GM19372 (cell line): ENCODE measurements around the gene ZNF101.

Experiments used
- ATAC-seq: cut with Tn5 transposase; IDR thresholded peaks from one replicate; pipeline ENCODE4 v1.9.1; 2021; ENCODE audit warnings: mild to moderate bottlenecking, low read depth, moderate library complexity; ENCODE audit not compliant: unreplicated experiment

Gene ZNF101

GRCh38 chr19:19704836-19705235 lies 36.2 kb downstream of the ZNF101 start:
- no peak for ATAC-seq

DNA sequence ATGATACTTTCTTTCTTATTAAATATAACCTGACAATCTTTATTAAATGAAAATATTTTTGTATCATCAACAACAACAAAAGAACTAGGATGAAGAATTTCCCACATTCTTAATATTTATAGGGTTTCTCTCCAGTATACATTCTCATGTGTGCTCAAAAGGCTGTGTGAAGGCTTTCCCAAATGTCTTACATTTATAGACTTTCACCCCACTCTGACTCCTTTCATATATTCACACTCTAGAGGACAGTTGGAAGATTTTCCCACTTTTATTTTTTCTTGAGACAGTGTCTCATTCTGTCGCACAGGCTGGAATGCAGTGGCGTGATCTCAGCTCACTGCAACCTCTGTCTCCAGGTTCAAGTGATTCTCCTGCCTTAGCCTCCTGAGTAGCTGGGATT lies 41.9 kb downstream of the ZNF101 start:
- no peak for ATAC-seq

GRCh38 chr19:19711306-19711933 lies 42.8 kb downstream of the ZNF101 start:
- no peak for ATAC-seq

DNA sequence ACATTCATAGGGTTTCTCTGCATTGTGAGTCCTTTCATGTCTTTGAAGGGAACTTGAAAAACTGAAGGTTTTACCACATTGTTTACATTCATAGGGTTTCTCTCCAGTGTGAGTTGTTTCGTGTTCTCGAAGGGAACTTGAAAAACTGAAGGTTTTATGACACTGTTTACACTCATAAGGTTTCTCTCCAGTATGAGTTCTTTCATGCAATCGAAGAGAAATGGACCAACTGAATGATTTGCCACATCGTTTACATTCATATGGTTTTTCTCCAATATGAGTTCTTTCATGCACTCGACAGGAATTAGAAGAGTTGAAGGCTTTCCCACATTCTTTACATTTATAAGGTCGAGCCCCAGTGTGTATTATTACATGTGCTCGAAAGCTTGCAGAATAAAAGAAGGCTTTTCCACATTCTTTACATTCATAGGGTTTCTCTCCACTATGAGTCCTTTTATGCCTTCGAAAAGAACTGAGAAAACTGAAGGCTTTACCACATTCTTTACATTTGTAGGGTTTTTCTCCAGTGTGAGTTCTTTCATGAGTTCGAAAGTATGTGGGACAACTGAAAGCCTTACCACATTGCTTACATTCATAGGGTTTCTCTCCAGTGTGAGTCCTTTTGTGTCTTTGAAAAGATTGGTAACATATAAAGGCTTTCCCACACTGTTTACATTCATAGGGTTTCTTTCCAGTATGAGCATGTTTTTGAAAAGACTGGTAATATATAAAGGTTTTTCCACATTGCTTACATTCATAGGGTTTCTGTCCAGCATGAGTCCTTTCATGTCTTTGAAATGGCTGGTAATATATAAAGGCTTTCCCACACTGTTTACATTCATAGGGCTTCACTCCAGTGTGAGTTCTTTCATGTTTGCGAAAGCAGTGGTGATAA lies 43.5 kb downstream of the ZNF101 start:
- no peak for ATAC-seq

DNA sequence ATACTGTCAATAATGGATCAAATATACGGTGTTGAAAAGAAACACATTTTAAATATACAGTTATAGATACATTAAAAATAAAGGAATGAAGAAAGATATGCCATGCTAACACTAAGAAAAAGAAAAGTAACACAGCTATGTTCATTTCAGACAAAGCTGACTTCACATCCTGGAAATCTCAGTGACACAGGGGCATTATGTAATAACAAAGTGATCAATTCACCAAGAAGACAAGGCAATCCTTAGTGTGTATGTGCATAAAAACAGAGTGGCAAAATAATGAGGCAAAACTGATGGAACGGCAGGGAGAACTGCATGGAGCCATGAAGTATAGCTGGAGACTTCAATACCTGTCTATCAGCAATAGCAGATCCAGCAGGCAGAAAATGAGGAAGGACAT lies 51.2 kb downstream of the ZNF101 start:
- no peak for ATAC-seq

- no peak for ATAC-seq
Measured at GRCh38 chr19:19721896-19722295, 53.3 kb downstream of the ZNF101 start.

DNA sequence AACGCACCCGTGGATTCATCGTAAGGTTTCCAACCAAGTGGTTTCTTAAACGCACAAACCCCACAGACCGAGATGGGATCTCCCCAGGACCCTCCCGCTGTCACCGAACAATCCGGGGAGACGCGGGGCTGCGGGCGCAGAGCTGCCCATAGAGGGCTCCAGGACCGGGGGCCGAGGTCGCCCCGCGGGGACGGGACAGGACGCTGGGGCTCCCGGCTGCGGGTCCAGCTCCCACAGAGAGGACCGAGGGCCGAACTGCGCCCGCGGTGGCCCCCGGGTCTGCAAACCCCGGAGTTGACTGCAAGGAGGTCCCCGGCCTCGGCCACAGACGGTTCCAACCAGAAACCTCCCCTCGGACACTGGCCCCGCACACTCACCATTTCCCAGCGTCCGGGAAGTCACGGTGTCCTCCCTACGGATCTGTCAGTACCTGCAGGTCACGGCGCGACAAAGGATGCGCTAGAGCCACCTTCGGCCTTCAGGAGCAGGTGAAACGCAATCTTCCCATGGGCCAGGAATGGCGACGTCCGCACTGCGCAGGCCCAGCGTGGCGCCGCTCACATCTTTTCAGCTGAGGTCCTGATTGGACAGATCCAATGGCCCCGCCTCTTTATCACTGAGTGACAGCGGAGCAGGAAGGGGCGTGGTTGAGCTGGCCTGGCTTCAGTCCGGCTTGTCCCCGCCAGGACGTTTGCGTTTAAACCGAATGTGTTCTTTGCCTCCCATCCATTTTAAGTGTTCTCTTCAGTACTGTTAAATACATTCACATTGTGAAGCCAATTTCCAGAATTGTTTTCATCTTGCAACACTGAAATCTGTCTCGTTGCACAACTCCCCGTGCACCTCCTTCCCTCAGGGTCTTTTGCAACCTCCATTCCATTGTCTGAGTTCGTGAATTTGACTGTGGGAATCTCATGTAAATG lies 64.2 kb downstream of the ZNF101 start, which contains the start of gene ZNF14:
TSS of gene ZNF14 (minus strand) at position 534 of the 923 bp plus-strand sequence. CDS start at position 380, 154 bp downstream.
- peak; percentile 98 for ATAC-seq
